Measurements from ENCODE around the gene ZNF705A.
"Not testable (repeated sequence)": the region's sequence is repeated elsewhere in the genome, so short reads cannot be mapped to it uniquely, and the experiment has no call there.

The ZNF705A gene

DNA sequence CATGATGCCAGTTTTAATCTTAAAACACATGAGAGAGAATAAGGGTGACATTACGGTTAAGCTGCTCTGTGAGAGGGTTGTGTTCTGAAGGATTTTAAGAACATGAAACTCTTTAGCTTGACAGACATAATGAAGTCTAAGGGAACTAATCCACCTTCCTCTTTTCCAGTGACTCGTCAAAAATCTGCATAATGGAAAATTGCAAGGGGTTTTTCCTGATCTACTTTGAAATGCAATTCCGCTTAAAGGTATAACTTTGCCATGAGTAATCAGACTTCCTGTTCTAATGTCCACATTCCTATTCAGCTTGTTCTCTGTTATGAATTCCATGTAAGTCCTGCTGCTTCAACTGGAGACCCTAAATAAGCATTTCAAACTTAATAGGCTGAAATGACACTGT is at the start of gene ZNF705A:
Gene ZNF705A, plus strand, starts transcription at position 171 of the 400 bp plus-strand sequence. CDS start 15,611 bp downstream, outside the sequence.
- in situ Hi-C loops (cut with MboI; ENCODE audit: low pct_unique_long_range_greater_than_20kb, low sequenced_read_pairs): no loop called here

DNA sequence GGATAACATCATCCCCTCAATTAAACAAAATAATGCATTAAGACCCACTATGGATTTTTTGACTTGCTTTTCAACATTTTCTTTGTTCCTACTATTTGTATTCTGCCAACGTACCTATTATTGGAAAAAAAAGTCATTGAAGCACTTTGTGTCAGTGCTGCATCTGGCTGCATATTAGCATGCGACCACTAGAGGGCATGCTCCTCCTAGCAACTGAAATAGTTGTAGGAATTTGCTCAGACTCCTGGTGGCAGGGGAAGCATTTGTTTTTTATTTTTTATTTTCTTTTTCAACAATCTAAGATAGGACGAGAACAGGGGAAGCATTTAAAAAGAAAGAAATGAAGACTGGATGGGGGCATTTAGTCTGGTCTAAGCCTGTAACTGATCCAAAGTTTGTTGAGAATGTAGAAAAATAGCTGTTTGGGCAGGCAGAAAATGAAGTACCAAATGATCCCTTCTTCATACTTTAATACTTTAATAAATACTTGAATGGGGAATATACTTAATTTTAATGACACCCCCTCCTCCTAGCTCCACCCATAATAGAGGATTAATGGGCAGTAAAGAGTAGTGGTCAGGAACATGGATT is 47.9 kb upstream of the ZNF705A start:
- in situ Hi-C loops (cut with MboI; ENCODE audit: low pct_unique_long_range_greater_than_20kb, low sequenced_read_pairs): no loop called here
- DNase-seq: peak; percentile 74

More for the DNA sequence above, at the start of gene ZNF705A:
- DNase-seq: peak; percentile 76

DNA sequence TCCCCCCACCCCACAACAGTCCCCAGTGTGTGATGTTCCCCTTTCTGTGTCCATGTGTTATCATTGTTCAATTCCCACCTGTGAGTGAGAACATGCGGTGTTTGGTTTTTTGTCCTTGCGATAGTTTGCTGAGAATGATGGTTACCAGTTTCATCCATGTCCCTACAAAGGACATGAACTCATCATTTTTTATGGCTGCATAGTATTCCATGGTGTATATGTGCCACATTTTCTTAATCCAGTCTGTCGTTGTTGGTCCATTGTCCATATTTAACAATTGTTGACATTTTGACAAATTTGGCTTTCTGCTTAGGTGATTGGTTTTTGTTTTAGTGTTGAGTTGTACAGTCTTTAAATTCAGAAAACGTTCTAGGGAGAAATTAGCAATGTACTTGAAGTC is 43.7 kb upstream of the ZNF705A start:
- DNase-seq; in situ Hi-C loops (cut with MboI; ENCODE audit: low pct_unique_long_range_greater_than_20kb, low sequenced_read_pairs): not testable (repeated sequence)

DNA sequence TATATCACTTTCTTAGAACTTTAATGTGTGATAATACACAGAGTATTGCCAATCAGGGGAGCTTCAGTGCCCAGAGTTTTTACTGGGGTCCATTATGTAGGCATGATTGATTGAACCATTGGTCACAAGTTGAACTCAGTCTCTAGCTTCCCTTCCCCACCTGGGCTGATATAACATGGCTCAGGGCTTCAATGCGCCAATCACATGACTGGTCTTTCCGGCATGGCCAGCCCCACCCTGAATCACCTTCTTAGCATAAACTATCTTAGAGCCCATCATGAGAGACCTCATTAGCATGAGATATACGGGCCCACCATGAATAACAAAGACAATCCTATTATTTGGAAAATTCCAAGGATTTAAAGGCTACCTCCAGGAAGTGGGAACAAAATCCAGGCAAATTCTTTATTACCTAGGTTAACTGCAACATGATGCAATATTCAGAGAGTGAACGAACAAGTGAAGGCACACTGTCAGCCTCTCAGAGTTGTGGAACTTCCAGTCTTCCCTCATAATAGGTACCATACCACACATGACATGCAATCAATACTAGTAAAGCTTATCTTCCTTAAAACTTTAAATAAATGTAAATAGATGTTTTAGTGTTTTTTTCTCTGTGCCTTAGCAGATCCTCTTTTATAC is 36.6 kb upstream of the ZNF705A start:
- in situ Hi-C loops (cut with MboI; ENCODE audit: low pct_unique_long_range_greater_than_20kb, low sequenced_read_pairs): no loop called here
- no peak for DNase-seq

DNA sequence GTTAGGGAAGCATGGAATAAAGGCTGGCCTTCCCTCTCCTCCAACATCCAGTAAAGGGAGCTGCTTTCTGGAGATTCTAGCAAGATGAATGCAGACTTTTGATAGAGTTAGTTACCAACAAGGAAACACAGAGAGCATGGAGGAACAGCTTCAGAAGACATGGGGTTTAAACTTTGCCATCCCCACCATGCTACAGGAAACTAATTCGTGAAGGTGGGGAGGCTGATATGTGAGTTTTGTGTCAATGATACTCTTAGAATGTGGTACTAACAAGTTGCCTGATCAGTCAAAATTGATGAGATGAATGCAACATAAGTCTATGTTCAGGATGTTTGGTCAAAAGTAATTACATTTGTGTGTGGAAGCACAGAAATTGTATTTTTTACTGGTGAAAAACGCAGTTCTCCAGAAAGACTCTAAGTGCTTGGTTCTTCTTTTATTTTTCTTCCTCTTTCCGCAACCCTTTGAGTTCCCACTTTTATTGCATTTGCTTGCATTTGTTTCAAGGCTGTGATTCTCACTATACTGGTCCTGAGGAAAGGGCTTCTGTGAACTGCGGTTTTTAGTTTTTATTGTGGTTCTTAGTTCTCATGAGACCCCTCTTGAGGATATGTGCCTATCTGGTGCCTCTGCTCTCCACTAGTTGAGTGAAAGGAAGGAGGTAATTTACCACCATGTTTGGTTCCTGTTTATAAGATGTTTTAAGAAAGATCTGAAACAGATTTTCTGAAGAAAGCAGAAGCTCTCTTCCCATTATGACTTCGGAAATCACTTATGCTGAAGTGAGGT is 33.5 kb upstream of the ZNF705A start, which contains the start of gene CLEC4A:
Gene CLEC4A, plus strand, starts transcription at position 494 of the 789 bp plus-strand sequence. Its CDS starts 262 bp downstream, at position 756.
- in situ Hi-C loops (cut with MboI; ENCODE audit: low pct_unique_long_range_greater_than_20kb, low sequenced_read_pairs): no loop called here

DNA sequence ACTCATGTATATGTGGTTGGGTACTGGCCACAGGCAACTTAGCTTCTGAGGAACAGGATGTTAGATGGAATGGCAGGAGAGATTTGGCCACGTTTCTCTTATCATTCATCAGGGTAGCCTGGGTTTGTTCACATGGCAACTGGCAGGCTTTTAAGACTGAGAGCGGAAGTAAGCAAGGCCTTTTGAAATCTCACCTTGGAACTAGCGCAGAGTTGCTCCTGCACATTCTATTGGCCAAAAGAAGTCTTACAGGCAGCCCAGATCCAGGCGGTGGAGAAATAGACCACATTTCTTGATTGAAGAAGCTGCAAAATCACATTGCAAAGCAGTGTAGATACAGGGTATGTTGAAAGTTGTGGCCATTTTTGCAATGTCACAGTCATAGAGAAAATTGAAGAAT is 29.7 kb upstream of the ZNF705A start:
- peak; percentile 86 for DNase-seq
- in situ Hi-C loops (cut with MboI; ENCODE audit: low pct_unique_long_range_greater_than_20kb, low sequenced_read_pairs): no loop called here

More for the DNA sequence above, 33.5 kb upstream of the ZNF705A start, which contains the start of gene CLEC4A:
- DNase-seq: peak; percentile 95

DNA sequence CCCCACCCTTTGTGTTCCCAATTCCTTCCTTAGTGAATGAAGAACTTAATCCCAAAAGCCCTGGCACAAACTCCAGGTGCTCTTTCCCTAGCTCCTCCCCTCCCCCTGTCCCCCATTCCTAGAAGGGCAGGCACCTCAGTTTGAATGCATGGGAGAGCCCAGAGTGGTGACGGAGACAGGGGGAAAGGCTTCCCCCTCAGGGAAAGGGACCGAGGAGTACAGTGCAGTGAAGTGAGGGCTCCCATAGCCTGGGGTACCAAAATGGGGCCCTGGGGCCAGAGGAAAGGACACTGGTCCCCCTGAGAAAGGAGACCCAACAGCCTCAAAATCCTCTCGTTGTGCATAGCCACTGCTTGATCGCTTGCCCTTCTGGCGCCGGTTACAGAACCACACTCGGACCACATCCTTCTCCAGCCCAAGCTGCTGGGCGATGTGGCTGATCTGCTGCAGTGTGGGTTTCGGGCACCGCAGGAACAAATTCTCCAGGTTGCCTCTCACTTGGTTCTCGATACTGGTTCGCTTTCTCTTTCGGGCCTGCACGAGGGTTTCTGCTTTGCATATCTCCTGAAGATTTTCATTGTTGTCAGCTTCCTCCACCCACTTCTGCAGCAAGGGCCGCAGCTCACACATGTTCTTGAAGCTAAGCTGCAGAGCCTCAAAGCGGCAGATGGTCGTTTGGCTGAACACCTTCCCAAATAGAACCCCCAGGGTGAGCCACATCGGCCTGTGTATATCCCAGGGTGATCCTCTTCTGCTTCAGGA is 23.0 kb upstream of the ZNF705A start:
- in situ Hi-C loops (cut with MboI; ENCODE audit: low pct_unique_long_range_greater_than_20kb, low sequenced_read_pairs); DNase-seq: not testable (repeated sequence)

DNA sequence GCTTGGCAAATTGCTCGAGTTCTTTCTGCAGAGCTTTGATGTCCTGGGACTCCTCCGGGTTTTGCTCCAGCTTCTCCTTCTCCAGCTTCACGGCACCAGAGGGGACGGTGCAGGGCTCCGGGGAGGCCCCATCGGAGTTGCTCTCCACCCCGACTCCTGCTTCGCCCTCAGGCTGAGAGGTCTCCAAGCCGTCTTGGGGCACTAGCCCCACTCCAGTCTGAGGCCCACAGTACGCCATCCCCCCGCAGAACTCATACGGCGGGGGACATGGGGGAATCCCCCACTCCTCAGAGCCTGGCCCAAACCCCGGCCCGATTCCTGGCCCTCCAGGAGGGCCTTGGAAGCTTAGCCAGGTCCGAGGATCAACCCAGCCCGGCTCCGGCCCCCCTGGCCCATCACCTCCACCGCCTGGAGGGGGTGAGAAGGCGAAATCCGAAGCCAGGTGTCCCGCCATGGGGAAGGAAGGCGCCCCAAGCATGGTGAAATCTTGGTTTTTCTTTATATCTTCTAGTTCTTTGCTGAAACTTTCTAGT is 22.4 kb upstream of the ZNF705A start:
- in situ Hi-C loops (cut with MboI; ENCODE audit: low pct_unique_long_range_greater_than_20kb, low sequenced_read_pairs); DNase-seq: not testable (repeated sequence)

DNA sequence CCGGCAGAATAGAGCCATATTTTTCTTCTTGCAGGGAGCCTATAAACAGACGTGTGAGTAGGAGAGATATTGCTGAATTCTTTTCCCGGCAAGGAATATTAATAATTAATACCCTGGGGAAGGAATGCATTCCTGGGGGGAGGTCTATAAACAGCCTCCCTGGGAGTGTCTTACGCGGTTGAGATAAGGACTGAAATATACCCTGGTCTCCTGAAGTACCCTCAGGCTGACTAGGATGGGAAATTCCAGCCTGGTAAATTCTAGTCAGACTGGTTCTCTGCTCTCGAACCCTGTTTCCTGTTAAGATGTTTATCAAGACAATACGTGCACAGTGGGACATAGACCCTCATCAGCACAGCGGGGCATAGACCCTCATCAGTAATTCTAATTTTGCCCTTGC is 15.2 kb upstream of the ZNF705A start:
- DNase-seq; in situ Hi-C loops (cut with MboI; ENCODE audit: low pct_unique_long_range_greater_than_20kb, low sequenced_read_pairs): not testable (repeated sequence)

DNA sequence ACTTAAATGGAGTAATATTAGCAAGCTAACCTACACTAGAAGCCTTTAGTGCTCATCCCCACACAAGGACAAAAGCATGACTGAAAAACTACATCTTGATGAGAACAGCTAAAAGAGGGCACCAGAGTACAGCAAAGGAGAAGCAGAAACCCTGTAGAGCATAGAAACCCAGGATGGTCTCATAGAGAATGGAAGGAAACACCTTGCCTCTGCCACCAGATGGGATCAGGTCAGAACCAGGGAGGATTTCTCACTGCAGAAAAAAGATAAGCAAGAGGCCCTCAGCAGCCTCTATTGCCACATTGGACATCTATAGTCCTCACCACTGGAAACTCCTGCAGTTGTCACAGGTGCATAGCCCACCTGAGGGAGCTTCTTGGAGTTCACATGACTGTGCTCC is 13.6 kb upstream of the ZNF705A start:
- no peak for DNase-seq
- in situ Hi-C loops (cut with MboI; ENCODE audit: low pct_unique_long_range_greater_than_20kb, low sequenced_read_pairs): no loop called here

DNA sequence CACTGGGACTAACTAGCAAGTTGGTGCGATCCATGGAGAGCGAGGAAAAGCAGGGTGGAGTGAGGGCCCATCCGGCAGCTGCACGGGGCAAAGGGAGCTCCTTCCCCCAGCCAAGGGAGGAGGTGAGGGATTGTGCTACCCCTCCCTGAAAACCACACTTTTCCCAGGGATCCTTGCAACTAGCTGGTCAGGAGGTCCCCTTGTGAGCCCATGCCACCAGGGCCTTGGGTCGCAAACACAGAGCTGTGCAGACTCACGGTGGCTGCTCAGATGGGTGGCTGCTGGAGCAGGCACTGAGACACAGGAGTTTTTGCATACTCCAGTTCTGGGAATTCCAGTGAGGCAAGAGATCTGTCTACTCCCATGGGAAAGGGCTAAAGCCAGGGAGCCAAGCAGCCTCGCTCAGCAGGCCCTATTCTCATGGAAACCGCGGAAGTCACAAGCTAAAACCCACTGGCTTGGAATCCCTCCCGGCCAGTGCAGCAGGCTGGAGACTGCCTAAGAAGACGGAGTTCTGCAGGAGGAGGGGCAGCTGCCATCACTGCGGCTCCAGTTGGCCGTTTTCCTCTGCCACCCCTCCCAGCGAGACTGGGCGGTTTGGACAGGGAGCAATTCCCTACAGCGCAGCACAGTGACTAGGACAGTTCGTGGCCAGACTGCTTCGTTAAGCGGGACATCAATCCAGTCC is 10.9 kb upstream of the ZNF705A start:
- in situ Hi-C loops (cut with MboI; ENCODE audit: low pct_unique_long_range_greater_than_20kb, low sequenced_read_pairs): no loop called here
- DNase-seq: no peak

DNA sequence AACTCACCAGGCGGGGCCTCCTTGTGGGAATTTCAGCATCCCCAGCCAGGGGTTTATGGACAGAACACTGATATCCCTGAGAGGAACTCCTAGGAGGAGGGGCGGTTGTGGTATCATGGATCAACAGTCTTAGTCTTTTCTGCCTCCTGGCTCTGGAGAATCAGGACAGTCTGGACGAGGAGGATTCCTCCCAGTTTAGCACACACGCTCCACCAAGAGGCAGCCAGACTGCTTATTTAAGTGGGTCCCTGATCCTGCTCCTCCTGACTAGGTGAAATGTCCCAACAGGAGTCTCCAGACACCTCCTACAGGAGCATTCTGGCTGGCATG is 10.4 kb upstream of the ZNF705A start:
- in situ Hi-C loops (cut with MboI; ENCODE audit: low pct_unique_long_range_greater_than_20kb, low sequenced_read_pairs): no loop called here

DNA sequence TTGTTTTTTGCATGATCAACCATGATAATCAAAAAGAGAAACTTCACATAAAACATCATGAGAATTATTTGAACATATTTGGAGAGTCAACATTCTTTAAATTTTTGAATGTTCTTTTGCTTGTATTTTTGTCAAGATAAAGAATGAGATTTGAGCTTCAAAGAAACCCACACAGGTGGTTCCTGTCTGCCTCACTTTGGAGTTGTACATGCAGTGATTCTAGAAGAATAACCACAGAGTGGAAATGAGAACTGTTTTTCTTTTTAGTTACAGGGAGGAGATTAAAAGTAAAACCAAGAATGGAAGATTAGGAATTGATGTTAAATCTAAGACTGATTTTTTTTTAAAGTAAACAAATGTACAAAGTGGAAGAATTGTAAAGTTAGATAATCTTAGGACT is 2.3 kb upstream of the ZNF705A start:
- no peak for DNase-seq
- in situ Hi-C loops (cut with MboI; ENCODE audit: low pct_unique_long_range_greater_than_20kb, low sequenced_read_pairs): no loop called here

More for the DNA sequence above, 10.4 kb upstream of the ZNF705A start:
- DNase-seq: no peak

DNA sequence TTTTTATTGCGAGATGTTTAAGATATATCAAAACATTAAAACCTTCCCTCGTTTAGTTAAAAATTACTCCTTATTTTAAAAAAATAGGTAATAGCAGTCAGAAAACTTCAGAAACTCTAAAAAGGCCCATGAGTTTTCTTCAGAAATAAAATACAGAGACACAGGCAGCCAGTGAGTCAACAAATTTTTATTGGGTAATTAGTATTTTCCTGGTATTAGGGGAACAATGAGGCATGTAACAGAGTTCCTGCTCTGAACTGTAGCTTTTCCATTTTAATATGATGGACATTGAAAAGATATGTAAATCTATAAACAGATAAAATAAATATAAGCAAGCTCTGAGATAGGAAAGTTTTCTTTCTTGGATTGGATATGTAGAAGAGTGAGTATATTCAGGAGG is 399 bp upstream of the ZNF705A start:
- in situ Hi-C loops (cut with MboI; ENCODE audit: low pct_unique_long_range_greater_than_20kb, low sequenced_read_pairs): no loop called here
- DNase-seq: no peak

DNA sequence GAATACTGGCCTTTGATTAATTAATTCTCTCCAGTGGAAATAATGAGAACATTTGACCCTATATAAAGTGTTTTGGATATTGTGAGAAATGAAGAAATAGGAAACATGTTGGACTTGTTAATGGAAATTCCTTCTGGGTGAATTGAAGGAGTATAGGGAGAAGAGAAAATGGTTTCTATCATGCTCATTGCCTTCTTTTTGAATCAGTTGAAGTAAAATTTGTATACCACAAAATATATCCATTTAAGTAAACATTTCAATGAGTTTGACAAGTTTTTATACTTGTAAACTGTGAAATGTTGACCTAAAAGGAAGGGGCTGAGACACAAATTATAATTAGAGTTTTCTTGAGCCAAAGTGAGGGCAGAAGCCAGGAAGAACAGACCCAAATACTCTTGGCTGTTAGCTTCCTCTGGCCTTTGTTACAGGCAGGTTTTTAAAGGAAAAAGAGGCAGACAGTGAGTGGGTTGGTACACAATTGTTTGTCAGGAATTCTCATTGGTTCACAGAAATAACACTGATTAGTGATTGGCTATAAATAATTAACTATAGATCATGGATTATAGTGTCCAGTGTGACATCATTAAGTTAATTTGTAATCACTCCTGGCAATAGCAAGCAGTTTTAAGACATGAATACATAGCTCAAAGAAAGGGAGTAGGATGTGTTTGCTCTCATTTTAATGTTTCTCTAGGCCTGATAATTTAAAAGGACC is 826 bp downstream of the ZNF705A start:
- in situ Hi-C loops (cut with MboI; ENCODE audit: low pct_unique_long_range_greater_than_20kb, low sequenced_read_pairs): no loop called here
- DNase-seq: no peak

DNA sequence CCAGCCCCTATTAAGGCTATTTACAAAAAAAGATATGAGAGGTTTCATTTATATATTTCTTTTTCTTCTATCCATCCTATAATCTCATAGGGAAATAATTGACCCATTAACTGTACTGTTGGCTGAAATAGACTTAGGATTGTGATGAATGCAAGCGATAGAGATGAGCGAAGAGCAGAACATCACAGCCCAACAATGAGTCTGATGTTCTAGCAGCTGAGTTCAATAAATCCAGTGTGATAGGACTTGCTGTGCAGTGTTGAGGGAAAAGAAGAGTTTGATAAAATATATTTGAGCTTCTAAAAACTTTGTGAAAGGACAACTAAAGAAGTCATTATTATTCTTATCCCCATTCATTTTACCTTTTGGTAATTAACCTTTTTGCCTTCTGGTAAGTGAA is 16.1 kb downstream of the ZNF705A start:
- in situ Hi-C loops (cut with MboI; ENCODE audit: low pct_unique_long_range_greater_than_20kb, low sequenced_read_pairs); DNase-seq: not testable (repeated sequence)

DNA sequence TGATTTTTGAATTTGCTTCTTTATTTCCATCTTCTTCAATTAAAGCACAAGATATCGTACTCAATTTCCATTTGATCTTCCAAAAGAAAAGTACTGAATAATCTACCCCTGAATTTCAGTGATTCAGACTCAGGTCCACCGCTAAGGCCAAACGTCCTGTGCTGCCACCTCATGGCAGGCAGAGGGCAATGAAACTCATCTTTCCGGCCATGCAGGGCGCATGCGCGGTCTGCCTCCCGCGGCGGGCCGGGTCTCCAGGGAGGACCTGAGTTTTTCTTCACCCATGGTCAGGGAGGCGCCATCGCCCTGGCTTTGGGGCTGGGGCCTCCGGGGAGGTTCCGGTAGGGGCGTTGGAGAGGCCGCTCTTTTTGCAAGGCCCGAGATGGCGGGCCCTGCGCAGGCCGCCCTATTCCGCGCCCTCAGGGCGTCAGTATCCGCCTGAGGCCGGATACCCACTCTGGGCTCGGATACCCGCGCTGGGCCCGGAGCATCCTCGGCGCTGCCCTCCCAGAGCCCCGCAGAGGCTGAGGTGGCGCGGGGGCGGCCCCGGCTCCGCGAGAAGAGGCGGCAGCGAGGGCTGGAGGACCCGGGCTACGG is 23.3 kb downstream of the ZNF705A start:
- DNase-seq: peak; percentile 70
- in situ Hi-C loops (cut with MboI; ENCODE audit: low pct_unique_long_range_greater_than_20kb, low sequenced_read_pairs): not testable (repeated sequence)

DNA sequence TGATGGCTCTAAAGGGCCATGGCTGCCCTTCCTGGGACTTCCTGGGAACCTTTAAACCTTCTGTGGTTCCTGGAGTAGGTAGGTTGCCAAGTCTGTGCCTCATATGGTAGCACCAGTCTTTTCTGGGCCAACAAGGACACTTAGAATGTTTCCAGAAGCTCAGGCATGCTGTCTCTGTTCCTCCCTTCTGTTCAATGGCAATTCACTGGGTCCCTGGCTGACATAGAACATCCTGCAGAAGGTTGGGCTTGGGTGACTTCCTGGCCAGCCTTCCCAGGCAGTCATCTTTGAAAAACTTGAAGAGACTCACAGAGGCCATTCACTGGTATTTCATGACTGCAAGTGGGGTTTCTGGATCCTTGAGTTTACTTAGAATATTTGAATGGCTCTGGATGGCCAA is 24.5 kb downstream of the ZNF705A start:
- in situ Hi-C loops (cut with MboI; ENCODE audit: low pct_unique_long_range_greater_than_20kb, low sequenced_read_pairs); DNase-seq: not testable (repeated sequence)

Data from KBM-7 (cell line).